GM12892 (cell line): Measurements from ENCODE around the gene SULT1C3.

Experiments
- POLR2A ChIP-seq: IDR thresholded peaks from 2 replicates; pipeline ENCODE4 v1.6.1; 2011; ENCODE audit warnings: low read depth, low read length, control low read depth
- POLR2AphosphoS5 ChIP-seq: IDR thresholded peaks from 2 replicates; pipeline ENCODE4 v1.6.1; 2011; ENCODE audit warnings: low read depth, low read length, control low read depth

DNA sequence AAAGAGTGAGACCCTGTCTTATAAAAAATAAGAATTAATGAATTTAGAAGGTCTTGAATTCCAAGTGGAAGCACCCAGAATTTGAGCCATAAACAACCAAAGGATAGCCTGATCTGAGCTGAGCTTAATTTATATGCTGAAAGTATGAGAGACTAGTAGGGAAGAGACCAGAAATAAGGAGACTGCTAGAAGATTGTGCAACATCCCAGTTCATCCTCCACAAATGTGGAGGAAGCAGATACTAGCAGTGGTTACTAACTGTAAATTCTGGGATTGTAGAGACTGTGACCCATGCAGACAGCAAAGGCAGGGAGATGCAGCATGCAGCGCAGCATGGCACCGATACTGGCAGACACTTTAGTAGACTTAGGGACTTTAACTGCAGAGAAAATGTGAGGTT is 47.4 kb downstream of the SULT1C3 start:
- TF ChIP-seq POLR2AphosphoS5 (no peak), POLR2A (no peak)
